HepG2 (cell line): Measurements from ENCODE around the gene FBXL13. TPM values are rescaled to one million over a fixed set of nuclear protein-coding genes. Genes with fewer than 3 reads are reported as not detected.

ENCODE experiments used
- ATAC-seq: fragments of 200-7000 bp; cut with Tn5 transposase; 3 replicates; pipeline ENCODE4 v1.9.1; 2020; ENCODE audit warnings: mild to moderate bottlenecking, moderate library complexity
- BruUV-seq: library from RNA; stranded (reverse); fragments of 400-500 nt; replicated peaks from 2 replicates; lab custom pipeline; 2021; lab: Mats Ljungman, UMichigan
- CTCF ChIA-PET: fragments of 300-600 bp; formaldehyde crosslinking; extraction: SDS; loops from one replicate; lab custom pipeline; 2021; ENCODE audit warnings: low total read pairs, inconsistent platforms, low intra/inter-chr PET ratio; lab: Yijun Ruan, JAX
- POLR2A ChIA-PET: fragments of 350-600 bp; sonication (Branson Sonifier 250); formaldehyde crosslinking; loops from one replicate; lab custom pipeline; 2020; ENCODE audit warnings: antibody characterized with exemption, inconsistent platforms; lab: Yijun Ruan, JAX
- DNase-seq: peaks from one replicate; pipeline ENCODE4 v3.0.0-alpha.2; 2015; ENCODE audit warnings: low spot score
- FAIRE-seq: peaks from 3 replicates; lab custom pipeline; 2011; peaks lifted over from hg19 to GRCh38; lab: Jason Lieb, UNC
- H2AFZ ChIP-seq: one replicate; pipeline ENCODE4 v1.6.1; 2011; ENCODE audit warnings: low read length, inconsistent platforms
- H3K27ac ChIP-seq: fragments of 300-600 bp; 3 replicates; pipeline ENCODE4 v1.8.0; 2011; ENCODE audit warnings: mixed run types, mild to moderate bottlenecking, mixed read lengths, low read length, inconsistent platforms; ENCODE audit not compliant: insufficient read depth; ENCODE audit errors: extremely low read length
- H3K27me3 ChIP-seq, 2 experiments: fragments of 200-600 bp in 1 of 2; 2 replicates in 1 of 2; 3 replicates in 1 of 2; pipeline versions ENCODE4 v1.6.0 to v1.8.0; 2011; ENCODE audit warnings: low read length in 2 of 2, mild to moderate bottlenecking in 2 of 2, moderate library complexity in 2 of 2, inconsistent platforms in 1 of 2; ENCODE audit not compliant: insufficient read depth in 2 of 2, control insufficient read depth in 1 of 2
- H3K36me3 ChIP-seq, 2 experiments: fragments of 200-600 bp in 1 of 2; replicated peaks in 1 of 2; 2 replicates in 1 of 2; 3 replicates in 1 of 2; pipeline versions ENCODE4 v1.5.1 to v1.8.0; 2011; ENCODE audit warnings: low read length in 2 of 2, inconsistent platforms in 1 of 2; ENCODE audit not compliant: insufficient read depth in 2 of 2, control insufficient read depth in 1 of 2
- H3K4me1 ChIP-seq: 2 replicates; pipeline ENCODE4 v1.5.1; 2012; ENCODE audit warnings: low read length, inconsistent platforms; ENCODE audit not compliant: insufficient read depth
- H3K4me2 ChIP-seq: 2 replicates; pipeline ENCODE4 v1.6.0; 2011; ENCODE audit warnings: low read depth, low read length, inconsistent platforms
- H3K4me3 ChIP-seq, 3 experiments: fragments of 200-600 bp in 1 of 3; sonication (generic), shearing (Covaris generic) in 1 of 3; replicated peaks in 1 of 3; 2 replicates each; pipeline ENCODE4 v1.5.1; 2011 to 2016; ENCODE audit warnings: low read length in 3 of 3, inconsistent platforms in 2 of 3, low read depth in 2 of 3, mild to moderate bottlenecking in 2 of 3, control low read depth in 1 of 3, mixed read lengths in 1 of 3; ENCODE audit not compliant: insufficient read depth in 1 of 3
- H3K79me2 ChIP-seq: one replicate; pipeline ENCODE4 v1.6.1; 2011; ENCODE audit warnings: low read length, inconsistent platforms; ENCODE audit not compliant: insufficient read depth
- H3K9ac ChIP-seq: 2 replicates; pipeline ENCODE4 v1.6.0; 2011; ENCODE audit warnings: mild to moderate bottlenecking, low read depth, low read length, inconsistent platforms; ENCODE audit not compliant: insufficient read depth
- H3K9me3 ChIP-seq: 2 replicates; pipeline ENCODE4 v1.5.1; 2012; ENCODE audit warnings: mild to moderate bottlenecking, low read length
- H4K20me1 ChIP-seq: 2 replicates; pipeline ENCODE4 v1.6.0; 2011; ENCODE audit warnings: inconsistent platforms, mild to moderate bottlenecking, low read length, moderate library complexity; ENCODE audit not compliant: insufficient read depth
- ATF7 ChIP-seq, 2 experiments: fragments of 450-650 bp in 1 of 2; sonication (generic) in 1 of 2; formaldehyde crosslinking in 1 of 2; IDR thresholded peaks; 2 replicates each; pipeline versions ENCODE4 v1.4.0 to v1.6.1; 2016 to 2020; ENCODE audit warnings: antibody characterized with exemption in 1 of 2, mild to moderate bottlenecking in 1 of 2, missing genetic modification reagents in 1 of 2
- BCL3 ChIP-seq: sonication (generic); formaldehyde crosslinking; IDR thresholded peaks from 2 replicates; pipeline ENCODE4 v1.5.1; 2020; ENCODE audit warnings: mild to moderate bottlenecking, missing genetic modification reagents, moderate library complexity
- BRCA1 ChIP-seq: sonication (generic); formaldehyde crosslinking; IDR thresholded peaks from 2 replicates; pipeline ENCODE4 v1.4.0; 2020; ENCODE audit warnings: missing genetic modification reagents
- ESRRA ChIP-seq: sonication (generic); formaldehyde crosslinking; IDR thresholded peaks from 2 replicates; pipeline ENCODE4 v1.5.1; 2020; ENCODE audit warnings: mild to moderate bottlenecking, low read depth, missing genetic modification reagents
- ETS1 ChIP-seq: sonication (generic); formaldehyde crosslinking; IDR thresholded peaks from 2 replicates; pipeline ENCODE4 v1.4.0; 2020; ENCODE audit warnings: missing genetic modification reagents
- GPN1 ChIP-seq: sonication (generic); formaldehyde crosslinking; IDR thresholded peaks from 2 replicates; pipeline ENCODE4 v1.5.1; 2020; ENCODE audit warnings: missing genetic modification reagents, borderline replicate concordance
- KAT7 ChIP-seq: IDR thresholded peaks from 2 replicates; pipeline ENCODE4 v1.6.1; 2018; ENCODE audit warnings: borderline replicate concordance, missing compliant biosample characterization
- NFATC3 ChIP-seq: sonication (generic); formaldehyde crosslinking; IDR thresholded peaks from 2 replicates; pipeline ENCODE4 v1.5.1; 2020; ENCODE audit warnings: mild to moderate bottlenecking, missing genetic modification reagents
- PBX2 ChIP-seq: IDR thresholded peaks from 2 replicates; pipeline ENCODE4 v1.6.1; 2016; ENCODE audit warnings: control low read depth
- RELA ChIP-seq: sonication (generic); formaldehyde crosslinking; IDR thresholded peaks from 2 replicates; pipeline ENCODE4 v1.4.0; 2020; ENCODE audit warnings: missing genetic modification reagents
- RFX1 ChIP-seq: fragments of 450-650 bp; IDR thresholded peaks from 2 replicates; pipeline ENCODE4 v1.6.1; 2017
- SAP130 ChIP-seq: IDR thresholded peaks from 2 replicates; pipeline ENCODE4 v1.6.1; 2016; ENCODE audit warnings: low read depth
- SKIL ChIP-seq: sonication (generic); formaldehyde crosslinking; IDR thresholded peaks from 2 replicates; pipeline ENCODE4 v1.8.0; 2022; ENCODE audit warnings: missing genetic modification reagents, mild to moderate bottlenecking, moderate library complexity, borderline replicate concordance
- SMAD3 ChIP-seq: sonication (generic); formaldehyde crosslinking; IDR thresholded peaks from 2 replicates; pipeline ENCODE4 v1.4.0; 2020; ENCODE audit warnings: missing genetic modification reagents
- ZKSCAN5 ChIP-seq: sonication (generic); formaldehyde crosslinking; IDR thresholded peaks from 2 replicates; pipeline ENCODE4 v1.5.1; 2020; ENCODE audit warnings: mild to moderate bottlenecking, missing genetic modification reagents
- ZNF180 ChIP-seq: sonication (generic); formaldehyde crosslinking; IDR thresholded peaks from 2 replicates; pipeline ENCODE4 v1.4.0; 2020; ENCODE audit warnings: low read depth, missing genetic modification reagents, borderline replicate concordance
- ZNF432 ChIP-seq: sonication (generic); formaldehyde crosslinking; IDR thresholded peaks from 2 replicates; pipeline ENCODE4 v1.5.0; 2020; ENCODE audit warnings: missing genetic modification reagents, mild to moderate bottlenecking, borderline replicate concordance
- WGBS: methylation state at CpG from one replicate; pipeline ENCODE4 v1.1.6; 2017; ENCODE audit warnings: low lambda C conversion rate; 5-methylcytosine and 5-hydroxymethylcytosine counted together
- in situ Hi-C: cut with HindIII; loops from 2 replicates; pipeline ENCODE4 v1.10.0; 2017; ENCODE audit warnings: low pct_unique_long_range_greater_than_20kb; ENCODE audit not compliant: extremely low pct_ligation_motif_present
- intact Hi-C: fragments of 100-400 bp; cut with micrococcal nuclease; formaldehyde crosslinking; loops from one replicate; pipeline ENCODE4 v1.10.0; 2022; ENCODE audit not compliant: unreplicated experiment
- polyA plus RNA-seq, 8 experiments: library from polyadenylated mRNA; depleted of rRNA in 3 of 8; stranded (reverse) in 7 of 8; unstranded in 1 of 8; fragments of >200 nt; fragmentation: Illumina TruSeq in 4 of 8; extraction: Trizol in 4 of 8; gene quantifications; 2 replicates each; pipeline versions ENCODE4 v1.2.1 to v1.2.3, GENCODE V29; 2011 to 2016; ENCODE audit warnings: low read depth in 4 of 8, missing spikeins in 1 of 8, mixed read lengths in 1 of 8; ENCODE audit not compliant: insufficient read depth in 1 of 8
- total RNA-seq, 5 experiments: library from RNA; depleted of rRNA; stranded (reverse); fragments of >200 nt; fragmentation: Illumina TruSeq; extraction: Trizol; gene quantifications; 2 replicates each; pipeline ENCODE4 v1.2.3, GENCODE V29; 2016; ENCODE audit warnings: low read depth in 1 of 5

The FBXL13 gene
- total and polyA plus RNA-seq, 2 of the 13 experiments (the other 11 are each of a cell fraction or from before 2014, with no cell fraction given), result 0.24 to 0.77 TPM

GRCh38 chr7:102833343-102833742 is 241.3 kb downstream of the FBXL13 start:
- WGBS, result 95% methylated on average over 5 of the region's 5 CpGs
- intact Hi-C loops, result no loop called here
- no peak overlapping the region for H3K27ac ChIP-seq
- H3K4me3 ChIP-seq, result no peak overlapping the region
- in situ Hi-C loops, result no loop called here
- H3K27me3 ChIP-seq, result no peaks in the 10 kb centered on the region
- no TSS peak for BruUV-seq
- H3K4me2 ChIP-seq, result no peak overlapping the region
- H2AFZ ChIP-seq, result no peak overlapping the region
- CTCF ChIA-PET, result no interaction called here
- no peak for ATAC-seq
- POLR2A ChIA-PET, result no interaction called here
- TF ChIP-seq BRCA1 (CRISPR knock-in tag) (no peak), PBX2 (CRISPR knock-in tag) (no peak), SKIL (no peak), RFX1 (no peak), ETS1 (CRISPR knock-in tag) (no peak), RELA (CRISPR knock-in tag) (no peak), KAT7 (no peak), ZNF180 (CRISPR knock-in tag) (no peak), ATF7 (IDR thresholded peaks at IDR 0.05) (no peak), ATF7 (CRISPR knock-in tag; IDR thresholded peaks at IDR 0.05) (no peak), ZKSCAN5 (CRISPR knock-in tag) (no peak), SAP130 (CRISPR knock-in tag) (no peak), SMAD3 (no peak), ESRRA (no peak), NFATC3 (CRISPR knock-in tag) (no peak), GPN1 (CRISPR knock-in tag) (no peak), ZNF432 (CRISPR knock-in tag) (no peak), BCL3 (no peak)
- no peaks in the 10 kb centered on the region for H3K9me3 ChIP-seq
- H3K79me2 ChIP-seq, result no peaks in the 10 kb centered on the region
- H3K4me1 ChIP-seq, result peaks cover 13% of the 10 kb centered on the region
- no peak overlapping the region for H3K9ac ChIP-seq
- no peak for DNase-seq
- peaks cover 1 to 8% of the 10 kb centered on the region in 2 experiments; a peak in 2 of 5 replicates for H3K36me3 ChIP-seq
- H4K20me1 ChIP-seq, result no peaks in the 10 kb centered on the region
- FAIRE-seq, result no peak
